Measurements from ENCODE around the gene HBE1.

- no peak for TF ChIP-seq POLR2A (IDR thresholded peaks at IDR 0.05)
- TF ChIP-seq EP300 (IDR thresholded peaks at IDR 0.05) = no peak
Measured at GRCh38 chr11:5232821-5233220, 36.9 kb downstream of the HBE1 start.

Data from upper lobe of left lung (tissue), 4 donors.